ENCODE measurements around the gene PNLDC1. TPM values are rescaled to one million over a fixed set of nuclear protein-coding genes. Genes with fewer than 3 reads are reported as not detected.

PNLDC1 gene
- total RNA-seq, 1 donor from 2014 or later: not detected

Other genes starting within 250 kb of the PNLDC1 start
- gene SOD2, start 107.0 kb upstream of the PNLDC1 start, total RNA-seq: 1,058 TPM
- 40.1 TPM for gene WTAP, start 72.8 kb upstream of the PNLDC1 start, total RNA-seq
- 4.1 TPM for gene ACAT2, start 38.2 kb upstream of the PNLDC1 start, total RNA-seq
- gene TCP1, start 10.7 kb upstream of the PNLDC1 start, total RNA-seq: 159 TPM
- gene MRPL18, start 9.8 kb upstream of the PNLDC1 start, total RNA-seq: 64.1 TPM
- not detected for gene MAS1, start 90.7 kb downstream of the PNLDC1 start, total RNA-seq
- 68.4 TPM for gene IGF2R, start 168.8 kb downstream of the PNLDC1 start, total RNA-seq